DMS153 treated with DMSO at 0.1 percent for 48 hours (cell line): ENCODE measurements around the gene RAB6B.

Experiments
- DNase-seq: peaks from one replicate; lab custom pipeline; 2025; ENCODE audit not compliant: unreplicated experiment; lab: John Stamatoyannopoulos, UW

The RAB6B gene

GRCh38 chr3:133896002-133896761 is 500 bp upstream of the RAB6B start:
- DNase-seq = no peak

- DNase-seq = no peak
Measured at GRCh38 chr3:133894353-133895207, 1.1 kb downstream of the RAB6B start.

- no peak for DNase-seq
Measured at GRCh38 chr3:133893683-133894352, 1.9 kb downstream of the RAB6B start.

- DNase-seq = no peak
Measured at GRCh38 chr3:133892541-133893231, 3.0 kb downstream of the RAB6B start.

GRCh38 chr3:133891662-133892378 is 3.9 kb downstream of the RAB6B start:
- no peak for DNase-seq

GRCh38 chr3:133890972-133891644 is 4.6 kb downstream of the RAB6B start:
- DNase-seq = no peak

GRCh38 chr3:133890037-133890436 is 5.6 kb downstream of the RAB6B start:
- no peak for DNase-seq

GRCh38 chr3:133888726-133889340 is 6.8 kb downstream of the RAB6B start:
- DNase-seq = no peak

GRCh38 chr3:133887803-133888703 is 7.6 kb downstream of the RAB6B start:
- no peak for DNase-seq

GRCh38 chr3:133887074-133887802 is 8.4 kb downstream of the RAB6B start:
- no peak for DNase-seq

GRCh38 chr3:133886031-133886722 is 9.5 kb downstream of the RAB6B start:
- DNase-seq = no peak

- DNase-seq = no peak
Measured at GRCh38 chr3:133884887-133885711, 10.6 kb downstream of the RAB6B start.

GRCh38 chr3:133884054-133884886 is 11.4 kb downstream of the RAB6B start:
- DNase-seq = no peak

GRCh38 chr3:133883641-133884040 is 12.0 kb downstream of the RAB6B start:
- DNase-seq = no peak

- no peak for DNase-seq
Measured at GRCh38 chr3:133882986-133883586, 12.6 kb downstream of the RAB6B start.
